KBM-7 (cell line): ENCODE measurements around the gene ZFYVE9.
A peak's percentile ranks its signal among the peaks of the same experiment; 100 is the strongest.
"Not testable (repeated sequence)": the region's sequence is repeated elsewhere in the genome, so short reads cannot be mapped to it uniquely, and the experiment has no call there.

Experiments
- DNase-seq: peaks from one replicate; pipeline ENCODE4 v3.0.0-alpha.2; 2015
- in situ Hi-C: fragments of 300-500 bp; cut with MboI; formaldehyde crosslinking; loops from 2 replicates; pipeline ENCODE4 v1.14.3; 2020; ENCODE audit warnings: low sequenced_read_pairs, low pct_unique_long_range_greater_than_20kb, mixed read lengths

ZFYVE9 gene

GRCh38 chr1:52186449-52186848 lies 44.6 kb downstream of the ZFYVE9 start:
- DNase-seq: no peak
- in situ Hi-C loops: no loop called here

DNA sequence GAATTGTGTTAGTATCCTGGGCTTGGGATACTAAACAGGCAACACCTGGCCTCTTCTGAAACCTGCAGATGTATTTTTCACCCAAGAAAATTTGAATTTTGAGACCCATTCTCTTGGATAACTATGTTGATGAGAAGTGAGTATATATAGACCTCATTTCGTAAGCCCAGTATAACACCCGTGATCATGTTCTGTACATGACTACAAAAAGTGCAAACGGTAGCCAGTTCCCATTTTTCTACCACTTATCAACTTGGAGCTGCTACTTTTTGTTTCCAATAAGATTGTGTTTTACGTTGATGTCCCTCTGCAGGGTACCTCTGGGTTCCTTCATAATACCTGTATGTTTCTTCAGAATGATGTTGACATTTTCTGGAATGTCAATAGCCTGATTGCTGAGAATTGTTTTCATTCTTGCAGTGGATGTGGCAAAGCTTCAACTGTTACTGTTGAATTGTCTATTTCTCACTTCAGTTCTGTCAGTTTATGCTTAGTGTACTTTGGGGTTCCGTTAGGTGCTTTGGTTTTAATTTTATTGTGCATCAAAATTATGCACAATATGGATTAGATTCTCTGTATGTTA lies 48.1 kb downstream of the ZFYVE9 start:
- in situ Hi-C loops: no loop called here
- DNase-seq: no peak

DNA sequence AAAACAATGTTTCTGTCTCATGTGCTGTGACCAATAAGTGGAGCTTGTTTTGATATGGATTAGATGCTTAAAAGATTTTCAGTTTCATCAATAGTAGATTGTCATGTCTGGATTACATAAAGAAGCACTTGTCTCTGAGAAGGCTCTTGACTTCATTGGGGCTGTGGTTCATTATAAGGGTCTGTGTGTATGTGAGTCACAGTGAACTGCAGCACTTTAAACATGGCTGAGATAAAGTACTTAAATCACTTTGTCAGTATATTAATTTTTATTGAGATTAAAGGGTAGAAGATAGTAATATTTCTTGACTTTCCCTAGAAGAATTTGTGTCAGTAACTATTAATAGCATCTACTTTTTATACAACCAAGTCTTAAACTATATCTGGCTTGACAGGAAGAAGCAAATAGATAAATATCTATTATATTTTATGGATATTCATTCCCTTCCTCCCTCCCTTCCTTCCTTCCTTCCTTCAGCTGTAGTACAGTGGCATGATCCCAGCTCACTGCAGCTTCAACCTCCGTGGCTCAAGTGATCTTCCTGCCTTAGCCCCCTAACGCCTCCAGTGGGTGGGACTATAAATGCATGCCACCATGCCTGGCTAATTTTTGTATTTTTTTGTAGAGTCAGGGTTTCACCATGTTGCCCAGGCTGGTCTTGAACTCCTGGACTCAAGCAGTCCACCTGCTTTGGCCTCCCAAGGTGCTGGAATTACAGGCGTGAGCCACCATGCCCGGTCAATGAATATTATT lies 48.8 kb downstream of the ZFYVE9 start:
- in situ Hi-C loops: no loop called here
- peak; percentile 22 for DNase-seq

DNA sequence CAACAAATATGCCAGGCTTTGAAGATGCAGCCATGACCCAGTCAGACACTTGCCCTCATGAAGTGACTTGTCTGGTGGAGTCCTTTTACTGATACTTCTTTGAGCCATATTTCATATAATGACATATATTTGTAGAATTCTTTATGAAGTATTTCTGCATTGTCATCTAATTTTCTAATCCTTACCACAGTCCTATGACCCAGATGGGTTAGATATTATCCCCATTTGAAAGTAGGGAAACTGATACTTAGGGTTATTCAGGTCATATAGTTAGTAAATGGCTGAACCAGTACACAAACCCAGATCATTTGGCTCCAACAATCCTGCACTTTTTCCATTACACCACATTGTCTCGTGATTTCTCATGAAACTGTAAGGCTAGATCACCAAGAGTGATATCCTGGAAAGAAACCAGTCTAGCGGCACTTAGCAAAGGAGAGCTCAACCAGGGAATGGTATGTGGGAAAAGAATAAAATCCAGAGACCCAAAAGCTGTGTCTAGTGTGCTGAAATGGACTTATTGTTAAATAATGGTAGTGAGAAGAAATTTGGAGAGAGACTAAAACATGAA lies 49.6 kb downstream of the ZFYVE9 start:
- in situ Hi-C loops: no loop called here
- DNase-seq: no peak

GRCh38 chr1:52192024-52192423 lies 50.1 kb downstream of the ZFYVE9 start:
- DNase-seq: no peak
- in situ Hi-C loops: no loop called here

- no peak for DNase-seq
- in situ Hi-C loops: no loop called here
Measured at GRCh38 chr1:52192436-52192835, 50.5 kb downstream of the ZFYVE9 start.

DNA sequence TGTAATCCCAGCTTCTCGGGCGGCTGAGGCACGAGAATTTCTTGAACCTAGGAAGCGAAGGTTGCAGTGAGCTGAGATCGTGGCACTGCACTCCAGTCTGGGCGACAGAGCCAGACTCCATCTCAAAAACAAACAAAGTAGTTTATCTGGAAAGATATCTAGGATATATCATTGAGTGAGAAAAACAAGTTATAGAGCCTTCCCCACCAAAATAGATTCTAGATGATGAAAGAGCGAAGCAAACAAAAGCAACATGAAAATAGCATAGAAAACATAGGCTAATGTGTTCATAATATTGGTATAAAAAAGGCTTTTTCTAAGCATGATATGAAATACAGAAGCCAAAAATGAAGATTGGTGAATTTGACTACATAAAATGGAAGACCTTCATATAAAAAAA lies 52.1 kb downstream of the ZFYVE9 start:
- DNase-seq: no peak
- in situ Hi-C loops: no loop called here

GRCh38 chr1:52195161-52195560 lies 53.3 kb downstream of the ZFYVE9 start:
- in situ Hi-C loops: no loop called here
- no peak for DNase-seq

DNA sequence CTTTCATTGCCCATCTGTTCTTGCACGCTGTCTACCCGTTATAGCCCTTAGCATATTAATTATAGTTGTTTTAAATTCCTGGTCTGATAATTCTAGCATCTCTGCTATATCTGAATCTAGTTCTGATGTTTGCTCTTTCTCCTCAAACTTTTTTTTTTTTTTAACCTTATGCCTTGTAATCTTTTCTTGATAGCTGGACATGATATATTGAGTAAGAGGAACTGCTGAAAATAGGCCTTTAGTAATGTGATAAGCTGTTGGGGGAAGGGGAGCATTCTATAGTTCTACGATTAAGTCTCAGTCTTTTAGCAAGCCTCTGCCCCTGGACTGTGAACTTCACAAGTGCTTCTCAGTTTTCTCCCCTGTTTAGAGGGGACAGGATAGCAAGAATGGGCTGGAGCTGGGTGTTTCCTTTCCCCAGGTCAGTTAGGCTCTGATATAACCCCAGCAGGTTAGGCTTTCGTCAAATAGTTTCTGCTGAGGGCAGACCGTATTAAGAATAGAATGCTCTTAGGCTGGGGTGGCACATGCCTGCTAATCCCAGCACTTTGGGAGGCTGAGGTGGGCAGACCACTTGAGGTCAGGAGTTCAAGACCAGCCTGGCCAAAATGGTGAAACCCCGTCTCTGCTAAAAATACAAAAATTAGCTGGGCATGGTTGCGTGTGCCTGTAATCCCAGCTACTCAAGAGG lies 62.2 kb downstream of the ZFYVE9 start:
- in situ Hi-C loops: no loop called here

GRCh38 chr1:52204696-52205095 lies 62.8 kb downstream of the ZFYVE9 start:
- in situ Hi-C loops: no loop called here
- no peak for DNase-seq

More for the DNA sequence above, 62.2 kb downstream of the ZFYVE9 start:
- peak; percentile 68 for DNase-seq

- in situ Hi-C loops: not testable (repeated sequence)
Measured at GRCh38 chr1:52206686-52207085, 64.8 kb downstream of the ZFYVE9 start.

GRCh38 chr1:52209429-52209828 lies 67.5 kb downstream of the ZFYVE9 start:
- DNase-seq: no peak
- in situ Hi-C loops: no loop called here

More at GRCh38 chr1:52206686-52207085, 64.8 kb downstream of the ZFYVE9 start:
- not testable (repeated sequence) for DNase-seq

GRCh38 chr1:52210044-52210443 lies 68.2 kb downstream of the ZFYVE9 start:
- in situ Hi-C loops: no loop called here
- no peak for DNase-seq

GRCh38 chr1:52216907-52217458 lies 75.1 kb downstream of the ZFYVE9 start:
- DNase-seq: no peak
- in situ Hi-C loops: no loop called here

DNA sequence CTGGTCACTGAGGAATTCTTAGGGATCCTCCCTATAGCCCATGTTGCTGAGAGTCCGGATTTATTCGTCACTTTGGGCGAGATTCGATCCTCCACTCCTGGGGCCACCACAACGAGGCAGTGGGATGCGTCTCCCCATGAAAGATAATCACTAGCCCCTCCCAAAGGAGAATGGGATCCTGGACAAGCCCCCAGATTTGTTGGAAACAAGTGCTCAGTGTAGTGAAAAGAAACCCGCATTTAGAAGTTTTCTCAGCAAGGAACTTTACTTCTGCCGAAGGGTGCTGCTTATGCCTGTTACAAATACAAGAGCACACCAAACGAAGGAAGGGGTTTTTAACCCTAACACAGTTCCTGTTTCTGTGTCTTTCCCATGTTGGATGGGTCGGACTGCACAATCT lies 83.3 kb downstream of the ZFYVE9 start:
- in situ Hi-C loops: no loop called here
- DNase-seq: no peak

GRCh38 chr1:52229494-52229893 lies 87.6 kb downstream of the ZFYVE9 start:
- in situ Hi-C loops: no loop called here
- DNase-seq: no peak

GRCh38 chr1:52233463-52233862 lies 91.6 kb downstream of the ZFYVE9 start:
- in situ Hi-C loops: no loop called here
- no peak for DNase-seq

GRCh38 chr1:52234014-52234413 lies 92.1 kb downstream of the ZFYVE9 start:
- in situ Hi-C loops: no loop called here
- DNase-seq: no peak

DNA sequence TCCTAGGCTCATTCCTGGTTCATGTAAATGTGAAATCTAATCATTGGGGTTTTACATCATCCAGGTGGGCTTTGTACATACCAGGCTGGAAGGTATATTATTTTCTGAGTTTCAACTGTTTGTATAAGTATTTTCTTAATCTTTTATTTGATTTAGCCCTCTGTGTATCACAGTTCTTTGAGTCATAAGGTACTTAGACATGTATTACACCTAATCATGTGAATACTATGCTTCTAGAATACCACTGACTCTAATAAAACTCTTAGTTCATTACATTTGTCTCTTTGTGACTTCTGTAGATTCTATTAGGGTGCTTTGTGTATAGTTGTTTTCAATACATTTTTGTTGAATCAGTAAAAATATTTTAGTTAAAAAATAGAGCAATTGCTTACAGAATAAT lies 92.8 kb downstream of the ZFYVE9 start:
- no peak for DNase-seq
- in situ Hi-C loops: no loop called here

GRCh38 chr1:52235646-52236045 lies 93.8 kb downstream of the ZFYVE9 start:
- in situ Hi-C loops: no loop called here
- no peak for DNase-seq
